HTERT RPE-1 (cell line): ENCODE results near the gene STXBP2.

Source experiments
- in situ Hi-C: fragments of 300-500 bp; cut with MboI; formaldehyde crosslinking; loops from 4 replicates; pipeline ENCODE4 v1.14.3; 2020; ENCODE audit warnings: low sequenced_read_pairs

Gene STXBP2

DNA sequence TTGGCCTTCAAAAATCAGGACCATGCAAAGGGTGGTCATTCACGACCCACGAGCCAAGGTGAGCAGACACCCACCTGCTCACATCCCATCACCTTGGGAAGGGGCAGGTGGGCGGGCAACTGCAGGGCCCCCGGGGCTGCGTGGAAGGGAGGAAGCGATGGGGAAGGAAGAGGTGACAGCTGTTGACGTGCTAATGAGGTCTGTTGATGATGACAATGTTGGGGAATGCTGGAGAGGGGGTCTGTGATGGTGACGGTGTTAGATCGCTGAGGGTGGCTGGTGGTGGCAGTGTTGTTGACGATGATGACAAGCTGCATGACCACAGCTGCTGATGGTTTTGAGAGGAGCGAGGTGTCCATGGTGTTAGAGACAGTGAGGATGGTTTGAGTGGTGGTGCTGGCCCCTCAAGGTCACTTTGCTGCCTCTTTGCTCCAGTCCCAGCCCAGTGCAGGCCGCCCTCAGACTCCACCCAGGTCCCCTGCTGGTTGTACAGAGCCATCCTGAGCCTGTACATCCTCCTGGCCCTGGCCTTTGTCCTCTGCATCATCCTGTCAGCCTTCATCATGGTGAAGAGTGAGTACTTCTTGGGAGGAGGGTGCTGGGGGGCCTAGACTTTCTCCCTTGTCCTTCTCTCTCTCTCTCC lies 40.9 kb downstream of the STXBP2 start:
- in situ Hi-C loops: no loop called here

DNA sequence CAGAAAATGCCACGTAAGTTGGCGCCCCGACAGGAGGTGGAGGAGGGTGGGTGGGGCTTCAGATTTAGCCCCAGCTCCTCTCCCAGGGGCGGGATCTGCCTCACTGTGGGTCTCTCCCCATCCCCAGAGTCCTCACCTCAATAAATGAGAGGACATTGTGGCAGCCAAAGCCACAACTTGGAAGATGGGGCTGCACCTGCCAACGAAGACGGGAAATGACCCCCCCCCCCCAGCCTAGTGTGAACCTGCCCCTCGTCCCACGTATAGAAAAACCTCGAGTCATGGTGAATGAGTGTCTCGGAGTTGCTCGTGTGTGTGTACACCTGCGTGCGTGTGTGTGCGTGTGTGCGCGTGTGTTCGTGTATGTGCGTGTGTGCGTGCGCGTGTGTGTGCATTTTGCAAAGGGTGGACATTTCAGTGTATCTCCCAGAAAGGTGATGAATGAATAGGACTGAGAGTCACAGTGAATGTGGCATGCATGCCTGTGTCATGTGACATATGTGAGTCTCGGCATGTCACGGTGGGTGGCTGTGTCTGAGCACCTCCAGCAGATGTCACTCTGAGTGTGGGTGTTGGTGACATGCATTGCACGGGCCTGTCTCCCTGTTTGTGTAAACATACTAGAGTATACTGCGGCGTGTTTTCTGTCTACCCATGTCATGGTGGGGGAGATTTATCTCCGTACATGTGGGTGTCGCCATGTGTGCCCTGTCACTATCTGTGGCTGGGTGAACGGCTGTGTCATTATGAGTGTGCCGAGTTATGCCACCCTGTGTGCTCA lies 42.3 kb downstream of the STXBP2 start:
- in situ Hi-C loops: no loop called here

DNA sequence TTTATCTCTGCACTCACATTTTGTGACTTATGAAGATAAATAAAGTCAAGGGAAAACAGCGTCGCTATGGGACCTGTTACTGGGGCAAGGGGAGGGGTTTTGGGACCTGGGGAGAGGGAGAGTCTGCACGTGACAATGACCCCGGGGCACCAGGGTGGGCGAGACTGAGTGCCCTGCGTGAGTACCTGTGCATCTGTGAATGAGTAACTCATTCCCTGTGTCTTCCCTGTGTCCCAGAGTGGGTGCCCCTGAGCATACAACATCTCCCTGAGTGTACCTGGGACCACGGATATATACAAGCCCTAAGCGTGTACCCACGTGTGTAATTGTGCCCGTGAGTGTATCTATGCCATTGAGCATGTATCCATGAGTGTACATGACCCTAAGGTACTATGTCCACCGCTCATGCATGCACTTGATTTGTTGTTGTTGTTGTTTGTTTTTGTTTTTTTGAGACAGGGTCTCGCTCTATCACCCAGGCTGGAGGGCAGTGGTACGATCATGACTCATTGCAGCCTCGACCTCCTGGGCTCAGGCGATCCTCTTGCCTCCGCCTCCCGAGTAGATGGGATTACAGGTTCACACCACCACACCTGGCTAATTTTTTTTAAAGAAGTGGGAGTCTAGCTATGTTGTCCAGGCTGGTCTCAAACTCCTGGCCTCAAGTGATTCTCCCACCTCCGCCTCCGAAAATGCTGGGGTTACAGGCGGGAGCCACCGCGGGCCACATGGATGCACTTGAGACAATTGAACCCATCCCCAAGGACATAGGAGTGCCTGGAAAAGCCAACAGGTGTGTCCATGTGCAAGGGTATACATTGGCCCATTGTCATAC lies 43.1 kb downstream of the STXBP2 start:
- in situ Hi-C loops: no loop called here

DNA sequence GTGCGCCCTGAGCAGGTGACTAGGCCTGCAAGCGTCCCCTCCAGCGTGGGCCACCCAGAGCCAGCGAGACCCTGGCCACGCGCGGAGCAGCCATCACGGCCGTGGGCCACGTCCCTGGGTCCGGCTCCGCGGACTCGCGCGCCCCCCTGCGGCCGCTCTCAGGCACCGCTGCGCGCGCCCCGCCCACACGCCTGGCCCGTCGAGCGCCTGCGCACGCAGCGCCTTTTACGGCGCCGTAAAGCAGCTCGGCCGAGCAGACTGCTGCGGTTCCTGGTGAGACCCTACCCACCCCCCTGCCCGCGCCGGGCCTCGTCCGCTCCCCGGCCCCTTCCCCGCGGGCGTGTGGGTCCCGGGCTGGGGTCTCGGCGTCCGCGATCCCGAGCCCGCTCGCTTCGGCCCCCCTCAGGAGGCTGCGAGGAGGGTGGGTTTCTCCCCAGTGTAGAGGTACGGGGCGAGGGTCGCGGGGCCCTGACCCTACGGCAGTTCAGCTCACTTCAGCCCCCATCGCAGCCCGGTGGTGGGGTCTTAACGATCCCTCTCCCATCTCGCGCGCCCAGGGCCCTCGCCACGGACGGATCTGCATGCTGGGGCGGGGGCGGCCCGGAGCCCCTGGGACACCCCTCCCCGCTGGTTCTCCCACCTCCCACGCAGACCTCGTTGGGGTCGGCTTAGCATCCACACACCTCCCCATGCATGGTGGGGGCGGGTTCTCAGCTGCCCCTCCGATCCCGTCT lies 43.9 kb downstream of the STXBP2 start, which contains the start of gene TRAPPC5:
TSS of gene TRAPPC5 (plus strand) at position 228 of the 734 bp plus-strand sequence. CDS start 1,421 bp downstream, outside the sequence.
- in situ Hi-C loops: no loop called here

DNA sequence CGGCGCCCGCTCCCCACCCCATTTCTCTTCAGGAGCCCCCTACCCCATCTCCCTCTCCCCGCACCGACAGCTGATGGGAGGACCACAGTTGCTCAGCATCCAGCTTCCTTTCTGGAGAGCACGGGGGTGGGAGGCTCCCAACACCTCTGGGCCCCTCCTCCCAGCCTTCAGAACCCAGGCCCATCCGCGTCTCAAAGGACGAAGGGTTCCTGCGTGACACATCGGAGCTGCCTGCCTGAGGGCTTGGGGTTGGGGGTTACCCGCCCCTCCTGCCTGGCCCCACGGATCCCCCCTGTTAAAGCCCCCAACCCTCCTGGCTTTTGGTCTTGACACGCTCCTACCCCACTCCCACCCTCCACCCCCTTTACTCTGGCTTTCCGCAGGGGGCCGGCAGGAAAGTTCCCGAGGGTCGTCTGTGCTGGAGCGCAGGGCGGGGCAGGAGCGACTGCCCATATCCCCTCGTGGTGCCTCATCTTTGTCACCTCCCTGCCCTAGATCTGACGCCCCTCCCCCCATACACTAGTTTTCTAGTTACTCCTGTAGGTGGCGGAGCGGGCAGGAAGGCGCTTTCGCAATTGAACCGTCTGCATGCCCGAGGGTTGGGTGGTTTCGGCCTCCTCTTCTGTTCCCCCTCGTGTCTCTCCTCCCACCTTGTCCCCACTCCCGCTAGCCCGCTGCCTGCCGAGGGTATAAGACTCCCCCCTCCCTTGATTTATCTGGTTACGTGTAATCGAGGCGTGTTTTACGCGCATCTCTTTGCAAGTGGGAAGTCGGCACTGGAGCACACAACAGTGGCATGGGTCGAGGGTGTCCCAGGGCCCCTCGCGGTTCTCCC lies 44.6 kb downstream of the STXBP2 start:
- in situ Hi-C loops: no loop called here

DNA sequence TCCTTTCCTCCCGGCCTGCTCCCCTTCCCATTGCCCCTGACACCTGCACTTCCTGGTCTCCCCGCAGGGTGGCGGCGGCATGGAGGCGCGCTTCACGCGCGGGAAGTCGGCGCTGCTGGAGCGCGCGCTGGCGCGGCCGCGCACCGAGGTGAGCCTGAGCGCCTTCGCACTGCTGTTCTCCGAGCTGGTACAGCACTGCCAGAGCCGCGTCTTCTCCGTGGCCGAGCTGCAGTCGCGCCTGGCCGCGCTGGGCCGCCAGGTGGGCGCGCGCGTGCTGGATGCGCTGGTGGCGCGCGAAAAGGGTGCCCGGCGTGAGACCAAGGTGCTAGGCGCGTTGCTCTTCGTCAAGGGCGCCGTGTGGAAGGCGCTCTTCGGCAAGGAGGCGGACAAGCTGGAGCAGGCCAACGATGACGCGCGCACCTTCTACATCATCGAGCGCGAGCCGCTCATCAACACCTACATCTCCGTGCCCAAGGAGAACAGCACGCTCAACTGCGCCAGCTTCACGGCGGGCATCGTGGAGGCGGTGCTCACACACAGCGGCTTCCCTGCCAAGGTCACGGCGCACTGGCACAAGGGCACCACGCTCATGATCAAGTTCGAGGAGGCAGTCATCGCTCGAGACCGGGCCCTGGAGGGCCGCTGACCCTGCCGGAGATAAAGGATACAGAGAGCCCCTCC lies 45.4 kb downstream of the STXBP2 start:
- in situ Hi-C loops: no loop called here

DNA sequence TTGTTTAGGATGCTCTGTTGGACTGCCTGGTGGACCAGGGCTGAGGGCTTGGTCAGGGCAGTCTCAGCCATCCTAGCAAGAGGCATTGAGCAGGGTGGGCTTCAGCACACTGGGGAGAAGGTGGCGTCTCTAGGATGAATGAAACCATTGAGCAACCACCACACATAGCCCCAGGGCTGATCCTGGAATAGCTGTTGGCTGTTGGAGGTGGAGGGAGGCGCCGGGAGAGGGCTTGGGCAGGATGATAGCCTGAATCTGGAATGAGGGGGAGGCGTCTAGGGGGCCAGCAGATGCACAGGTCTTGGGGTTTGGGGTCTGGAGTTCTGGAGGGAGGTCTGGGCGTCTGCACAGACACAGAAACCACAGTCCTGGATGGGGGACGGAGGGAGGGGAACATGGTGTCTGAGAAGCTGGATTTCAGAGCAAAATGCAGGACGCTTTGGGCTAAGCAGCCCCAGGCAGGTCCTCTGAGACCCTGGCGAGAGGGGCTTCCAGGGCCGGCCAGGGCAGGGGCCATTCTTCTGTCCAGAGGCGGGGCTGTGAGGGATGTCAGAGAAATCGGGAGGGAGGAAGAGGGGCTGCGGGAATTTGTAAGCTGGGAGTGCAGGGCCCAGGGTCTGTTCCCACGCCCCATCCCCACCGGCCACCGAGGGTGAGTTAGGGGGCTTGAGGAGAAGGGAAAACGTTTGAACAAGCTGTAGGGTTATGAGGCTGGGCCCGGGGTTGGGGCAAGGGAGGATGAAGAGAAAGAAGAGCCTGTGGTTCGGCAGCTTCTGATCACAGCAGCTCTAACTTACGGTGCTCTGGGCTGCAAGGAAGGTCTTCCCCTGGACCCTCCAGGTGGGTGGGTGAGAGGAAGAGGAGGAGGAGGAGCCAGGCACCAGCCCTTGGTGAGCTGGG lies 48.9 kb downstream of the STXBP2 start:
- in situ Hi-C loops: no loop called here

DNA sequence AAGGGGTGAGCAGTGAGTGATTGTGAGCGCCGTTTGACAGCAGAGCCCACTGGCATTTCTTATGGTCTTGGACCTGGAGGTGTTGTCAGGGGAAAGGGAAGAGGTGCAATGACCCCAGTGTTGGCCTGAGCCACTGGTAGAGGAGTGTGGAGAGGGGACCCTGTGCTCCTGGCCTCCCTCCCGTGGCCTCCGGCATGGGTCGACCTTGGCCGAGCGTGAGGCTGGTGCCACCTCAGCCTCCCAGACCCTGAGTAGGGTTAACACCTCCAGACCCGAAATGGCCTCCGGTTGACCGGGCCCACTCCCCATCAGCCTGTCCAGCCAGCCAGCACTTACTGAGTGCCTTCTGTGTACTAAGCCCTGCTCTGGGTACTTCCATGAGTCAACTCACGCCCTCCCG lies 50.3 kb downstream of the STXBP2 start:
- in situ Hi-C loops: no loop called here

DNA sequence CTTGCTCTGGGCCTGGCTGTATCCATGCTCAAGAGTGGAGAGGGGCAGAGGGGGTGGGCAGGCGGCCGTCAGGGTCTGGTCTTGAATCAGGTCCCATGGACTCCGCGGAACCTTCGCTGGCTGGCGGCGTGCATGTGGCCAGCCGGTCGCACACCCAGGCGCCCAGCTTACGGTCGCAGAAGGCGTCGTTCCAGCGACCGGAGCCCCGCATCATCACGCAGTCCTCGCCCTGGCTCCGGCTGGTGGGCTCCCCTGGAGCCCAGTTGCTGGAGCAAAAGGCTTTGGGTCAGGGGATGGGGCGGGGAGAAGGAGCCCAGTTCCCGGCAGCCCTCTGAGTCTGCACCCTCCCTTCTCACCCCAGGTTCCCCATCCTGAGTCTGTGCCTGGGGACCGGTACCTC lies 52.3 kb downstream of the STXBP2 start:
- in situ Hi-C loops: no loop called here

DNA sequence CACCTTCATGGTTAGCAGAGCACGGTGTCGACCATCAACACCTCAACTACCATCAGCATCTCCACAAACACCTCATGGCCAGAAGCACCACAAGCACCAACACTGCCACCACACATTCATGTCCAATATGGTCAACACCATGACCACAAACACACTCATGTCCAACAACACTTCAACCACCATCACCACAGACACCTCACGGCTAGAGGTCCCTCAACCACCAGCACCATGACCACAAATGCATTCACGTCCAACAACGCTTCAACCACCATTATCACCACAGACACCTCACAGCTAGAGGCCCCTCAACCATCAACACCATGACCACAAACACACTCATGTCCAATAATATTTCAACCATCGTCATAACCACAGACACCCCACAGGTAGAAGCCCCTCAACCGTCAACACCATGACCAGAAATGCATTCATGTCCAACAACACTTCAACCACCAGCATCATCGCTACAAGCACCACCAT lies 53.9 kb downstream of the STXBP2 start:
- in situ Hi-C loops: no loop called here

DNA sequence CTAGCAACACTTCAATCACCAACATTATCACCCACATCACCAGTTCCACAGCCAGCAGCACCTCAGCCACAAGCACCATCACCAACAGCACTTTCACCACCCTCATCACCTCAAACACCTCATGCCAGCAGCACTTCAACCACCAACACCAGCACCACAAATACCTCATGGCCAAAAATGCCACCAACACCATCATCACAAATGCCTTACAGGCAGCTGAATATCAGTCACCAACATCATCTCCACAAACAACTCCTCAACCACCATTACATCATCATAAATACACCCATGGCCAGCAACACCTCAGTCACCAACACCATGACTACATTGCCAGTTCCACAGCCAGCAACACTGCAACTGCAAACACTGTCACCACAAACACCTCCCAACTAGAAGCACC lies 54.6 kb downstream of the STXBP2 start:
- in situ Hi-C loops: no loop called here

DNA sequence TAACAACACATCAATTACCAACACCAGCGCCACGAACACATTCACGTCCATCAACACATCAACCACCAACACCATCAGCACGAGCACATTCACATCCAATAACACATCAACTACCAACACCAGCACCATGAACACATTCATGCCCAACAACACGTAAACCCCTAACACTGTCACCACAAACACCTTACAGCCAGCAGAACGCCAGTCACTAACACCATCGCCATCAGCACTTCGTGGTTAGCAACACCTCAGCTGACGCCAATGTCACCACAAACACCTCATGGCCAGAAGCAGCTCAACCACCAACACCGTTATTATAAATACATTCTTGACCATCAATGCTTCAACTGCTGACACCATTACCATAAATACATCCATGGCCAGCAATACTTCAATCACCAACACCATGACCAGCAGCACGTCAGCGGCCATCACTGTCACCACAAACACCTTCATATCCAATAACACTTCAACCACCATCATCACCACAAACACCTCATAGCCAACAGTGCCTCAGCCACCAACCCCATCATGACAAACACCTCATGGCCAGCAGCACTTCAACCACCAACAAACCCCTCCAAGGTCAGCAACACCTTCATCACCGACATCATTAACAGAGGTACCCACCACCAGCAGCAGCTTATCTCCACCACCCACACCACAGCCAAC lies 55.6 kb downstream of the STXBP2 start:
- in situ Hi-C loops: no loop called here

DNA sequence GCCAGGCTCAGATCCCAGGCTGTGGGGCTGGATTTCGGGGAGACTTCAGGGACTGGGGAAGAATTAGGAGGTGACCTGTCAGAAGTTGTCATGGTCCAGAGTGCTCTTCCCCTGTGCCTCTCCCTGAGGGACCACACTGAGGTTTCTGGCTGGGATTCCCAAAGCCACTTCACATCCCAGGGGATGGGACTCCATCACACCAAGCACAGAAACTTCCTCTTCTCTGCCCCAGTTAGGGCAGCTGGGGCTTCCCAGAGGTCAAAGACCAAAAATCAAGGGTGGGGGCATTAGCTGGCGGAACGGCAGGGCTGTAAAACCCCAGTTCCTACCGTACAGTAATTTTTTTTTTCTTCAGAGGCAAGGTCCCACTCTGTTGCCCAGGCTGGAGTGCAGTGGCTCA lies 57.6 kb downstream of the STXBP2 start:
- in situ Hi-C loops: no loop called here
